Upper lobe of left lung (tissue), 4 donors: ENCODE measurements around the gene TLN1.

ENCODE experiments used
- CTCF ChIP-seq, 6 experiments: fragments of 450-650 bp in 4 of 6; fragments of 200-600 bp in 2 of 6; sonication (generic) in 2 of 6; IDR thresholded peaks; one replicate each; pipeline ENCODE4 v1.5.1; 2016 to 2019; ENCODE audit warnings: antibody characterized with exemption in 6 of 6
- EP300 ChIP-seq, 4 donors: sonication (generic); formaldehyde crosslinking; IDR thresholded peaks; one replicate each; pipeline ENCODE4 v1.5.1; 2017; ENCODE audit warnings: antibody characterized with exemption in 4 of 4, control low read depth in 2 of 4
- POLR2A ChIP-seq, 4 donors: fragments of 450-650 bp; IDR thresholded peaks; one replicate each; pipeline ENCODE4 v1.5.1; 2016 to 2017; ENCODE audit warnings: antibody characterized with exemption in 4 of 4, mild to moderate bottlenecking in 2 of 4

GRCh38 chr9:35653611-35654010 is 78.4 kb downstream of the TLN1 start:
- no peak for TF ChIP-seq CTCF (IDR thresholded peaks at IDR 0.05)
- TF ChIP-seq EP300 (IDR thresholded peaks at IDR 0.05) = no peak
- TF ChIP-seq POLR2A (IDR thresholded peaks at IDR 0.05) = no peak
